HCT116 (cell line): ENCODE measurements around the gene COL2A1. TPM values are rescaled to one million over a fixed set of nuclear protein-coding genes. Genes with fewer than 3 reads are reported as not detected.

Source experiments
- ATAC-seq: fragments of 200-7000 bp; cut with Tn5 transposase; 2 replicates; pipeline ENCODE4 v1.9.1; 2020; ENCODE audit warnings: mild to moderate bottlenecking, moderate library complexity
- BruUV-seq: library from RNA; stranded (reverse); fragments of 400-500 nt; replicated peaks from 2 replicates; lab custom pipeline; 2021; lab: Mats Ljungman, UMichigan
- CTCF ChIA-PET: fragments of 300-600 bp; sonication (Branson Sonifier 250); formaldehyde crosslinking; loops from one replicate; lab custom pipeline; 2021; ENCODE audit warnings: antibody characterized with exemption; lab: Charles Lee
- POLR2A ChIA-PET: fragments of 300-600, 350-600 bp; sonication (Branson Sonifier 250); formaldehyde crosslinking; loops from one replicate; lab custom pipeline; 2021; ENCODE audit warnings: antibody characterized with exemption; lab: Charles Lee
- RAD21 ChIA-PET, 2 experiments: fragments of 300-600 bp; sonication (Branson Sonifier 250); formaldehyde crosslinking; loops; one replicate each; lab custom pipeline; 2023; ENCODE audit warnings: low total read pairs in 2 of 2; ENCODE audit not compliant: uncharacterized antibody in 2 of 2, unreplicated experiment in 2 of 2, low non-redundant PET in 1 of 2; lab: Charles Lee
- DNase-seq: peaks from one replicate; pipeline ENCODE4 v3.0.0-alpha.2; 2010; ENCODE audit warnings: low read depth, low spot score
- H2AFZ ChIP-seq: fragments of 200-600 bp; shearing (Covaris generic), sonication (generic); 2 replicates; pipeline ENCODE4 v1.6.1; 2017; ENCODE audit warnings: low read depth, mixed run types, mixed read lengths, antibody characterized with exemption, low read length; ENCODE audit not compliant: poor library complexity, severe bottlenecking
- H3K27ac ChIP-seq: 2 replicates; pipeline ENCODE4 v1.5.1; 2012; ENCODE audit warnings: low read depth, low read length
- H3K27me3 ChIP-seq: fragments of 200-600 bp; sonication (generic); 2 replicates; pipeline ENCODE4 v1.6.1; 2016; ENCODE audit warnings: mixed run types, low read length, mixed read lengths; ENCODE audit not compliant: insufficient read depth
- H3K36me3 ChIP-seq, 2 experiments: fragments of 200-500 bp in 1 of 2; fragments of 200-600 bp in 1 of 2; sonication (Bioruptor generic) in 1 of 2; sonication (generic) in 1 of 2; 2 replicates each; pipeline versions ENCODE4 v1.5.1 to v1.6.1; 2014 to 2016; ENCODE audit warnings: low read length in 2 of 2, inconsistent platforms in 1 of 2, mixed read lengths in 1 of 2, mixed run types in 1 of 2; ENCODE audit not compliant: insufficient read depth in 2 of 2, control insufficient read depth in 1 of 2
- H3K4me1 ChIP-seq, 2 experiments: fragments of 200-600 bp in 1 of 2; sonication (generic) in 1 of 2; 2 replicates each; pipeline versions ENCODE4 v1.5.1 to v1.6.1; 2012 to 2017; ENCODE audit warnings: low read length in 2 of 2, inconsistent platforms in 1 of 2, mild to moderate bottlenecking in 1 of 2, mixed read lengths in 1 of 2, mixed run types in 1 of 2, moderate library complexity in 1 of 2; ENCODE audit not compliant: insufficient read depth in 2 of 2, control insufficient read depth in 1 of 2
- H3K4me2 ChIP-seq: fragments of 200-600 bp; sonication (generic); 2 replicates; pipeline ENCODE4 v1.6.1; 2017; ENCODE audit warnings: mixed run types, low read length, mixed read lengths
- H3K4me3 ChIP-seq, 2 experiments: fragments of 200-600 bp in 1 of 2; sonication (generic) in 1 of 2; replicated peaks in 1 of 2; 2 replicates each; pipeline ENCODE4 v1.5.1; 2011 to 2016; ENCODE audit warnings: low read length in 2 of 2, control low read depth in 1 of 2, low read depth in 1 of 2, mild to moderate bottlenecking in 1 of 2, mixed read lengths in 1 of 2, mixed run types in 1 of 2
- H3K79me2 ChIP-seq: fragments of 200-600 bp; sonication (generic); 2 replicates; pipeline ENCODE4 v1.6.1; 2017; ENCODE audit warnings: mild to moderate bottlenecking, mixed run types, low read length, moderate library complexity, mixed read lengths; ENCODE audit not compliant: insufficient read depth
- H3K9ac ChIP-seq: fragments of 200-600 bp; sonication (generic); 2 replicates; pipeline ENCODE4 v1.6.1; 2016; ENCODE audit warnings: low read length, mixed read lengths
- H3K9me2 ChIP-seq: fragments of 200-600 bp; sonication (generic), shearing (Covaris generic); 2 replicates; pipeline ENCODE4 v1.6.1; 2017; ENCODE audit warnings: mixed run types, mild to moderate bottlenecking, moderate library complexity; ENCODE audit not compliant: insufficient read depth
- H3K9me3 ChIP-seq, 2 experiments: fragments of 200-500 bp in 1 of 2; fragments of 200-600 bp in 1 of 2; sonication (Bioruptor generic) in 1 of 2; sonication (generic) in 1 of 2; 2 replicates each; pipeline ENCODE4 v1.6.1; 2014 to 2017; ENCODE audit warnings: low read length in 2 of 2, mixed read lengths in 2 of 2, inconsistent platforms in 1 of 2, low read depth in 1 of 2, mild to moderate bottlenecking in 1 of 2, mixed run types in 1 of 2, moderate library complexity in 1 of 2; ENCODE audit not compliant: control insufficient read depth in 1 of 2, insufficient read depth in 1 of 2
- H4K20me1 ChIP-seq: fragments of 200-600 bp; sonication (generic), shearing (Covaris generic); 2 replicates; pipeline ENCODE4 v1.6.1; 2017; ENCODE audit warnings: mixed run types, mild to moderate bottlenecking, moderate library complexity; ENCODE audit not compliant: insufficient read depth
- CBX3 ChIP-seq: IDR thresholded peaks from 2 replicates; pipeline ENCODE4 v1.6.1; 2012; ENCODE audit warnings: low read depth
- EZH2phosphoT487 ChIP-seq: fragments of 200-600 bp; IDR thresholded peaks from 2 replicates; pipeline ENCODE4 v1.6.1; 2018; ENCODE audit warnings: antibody characterized with exemption, borderline replicate concordance
- FOSL1 ChIP-seq: IDR thresholded peaks from 2 replicates; pipeline ENCODE4 v1.6.1; 2012; ENCODE audit warnings: low read depth
- JUND ChIP-seq: IDR thresholded peaks from 2 replicates; pipeline ENCODE4 v1.6.1; 2012
- REST ChIP-seq: IDR thresholded peaks from 2 replicates; pipeline ENCODE4 v1.6.1; 2012; ENCODE audit warnings: low read depth
- TCF7L2 ChIP-seq: IDR thresholded peaks from 2 replicates; pipeline ENCODE4 v1.7.0; 2011; ENCODE audit warnings: borderline replicate concordance, inconsistent platforms; ENCODE audit not compliant: insufficient read depth, insufficient read length; ENCODE audit errors: extremely low read depth
- ZNF274 ChIP-seq: fragments of 200-500 bp; sonication (Bioruptor generic); IDR thresholded peaks from 2 replicates; pipeline ENCODE4 v1.6.1; 2014; ENCODE audit warnings: mild to moderate bottlenecking, low read depth, low read length, inconsistent platforms
- intact Hi-C: fragments of 100-400 bp; cut with micrococcal nuclease; formaldehyde crosslinking; loops from 2 replicates; pipeline ENCODE4 v1.10.0; 2022
- total RNA-seq: library from RNA; stranded (reverse); gene quantifications from one replicate; pipeline ENCODE4 v1.2.1, GENCODE V29; 2021; ENCODE audit not compliant: unreplicated experiment

COL2A1 gene
- total RNA-seq, 1 experiment from 2014 or later = 0.22 TPM

GRCh38 chr12:47938093-47938492 lies 66.2 kb downstream of the COL2A1 start:
- CTCF ChIA-PET = interaction anchor here (2.1 kb wide), 1 partner anchor 11 kb away, joined by 8 read pairs; no protein-coding TSS in a partner anchor
- RAD21 ChIA-PET = no interaction called here
- Histone ChIP-seq H3K9me3 (no peaks in the 10 kb centered on the region), H3K27me3 (no peaks in the 10 kb centered on the region), H3K9ac (no peak overlapping the region), H3K27ac (no peak overlapping the region), H4K20me1 (no peaks in the 10 kb centered on the region), H3K4me1 (peaks cover 0 to 11% of the 10 kb centered on the region in 2 experiments; a peak in 2 of 4 replicates), H3K4me3 (no peak overlapping the region), H3K4me2 (no peak overlapping the region), H3K36me3 (no peaks in the 10 kb centered on the region), H2AFZ (no peak overlapping the region), H3K9me2 (no peaks in the 10 kb centered on the region), H3K79me2 (no peaks in the 10 kb centered on the region)
- intact Hi-C loops = no loop called here
- DNase-seq (no peak), ATAC-seq (no peak)
- TF ChIP-seq ZNF274 = no peak
- TF ChIP-seq FOSL1 = no peak
- no peak for TF ChIP-seq JUND
- no peak for TF ChIP-seq REST
- no TSS peak for BruUV-seq
- POLR2A ChIA-PET = no interaction called here

- H3K4me3 ChIP-seq = no peak overlapping the region
- H3K4me1 ChIP-seq = peaks cover 0 to 8% of the 10 kb centered on the region in 2 experiments; a peak in 1 of 4 replicates
- H3K9me2 ChIP-seq = no peaks in the 10 kb centered on the region
- no peak for TF ChIP-seq TCF7L2
- TF ChIP-seq CBX3 = no peak
- TF ChIP-seq JUND = no peak
- TF ChIP-seq EZH2phosphoT487 = no peak
- no peak for TF ChIP-seq FOSL1
- TF ChIP-seq, all 23 proteins: peak for 0
- Histone ChIP-seq H3K9me3 (no peaks in the 10 kb centered on the region), H3K36me3 (no peaks in the 10 kb centered on the region), H3K79me2 (no peaks in the 10 kb centered on the region), H3K9ac (no peak overlapping the region), H4K20me1 (no peaks in the 10 kb centered on the region), H3K4me2 (no peak overlapping the region), H3K27ac (no peak overlapping the region), H2AFZ (no peak overlapping the region), H3K27me3 (no peaks in the 10 kb centered on the region)
- intact Hi-C loops = no loop called here
- no peak for ATAC-seq
- CTCF ChIA-PET = no interaction called here
- RAD21 ChIA-PET = no interaction called here
- POLR2A ChIA-PET = no interaction called here
- BruUV-seq = no TSS peak
- DNase-seq = no peak
Measured at GRCh38 chr12:47935184-47935583, 69.1 kb downstream of the COL2A1 start.
